Measurements from ENCODE around the gene ERP29. TPM values are rescaled to one million over a fixed set of nuclear protein-coding genes. Genes with fewer than 3 reads are reported as not detected.
"Not testable (repeated sequence)": the region's sequence is repeated elsewhere in the genome, so short reads cannot be mapped to it uniquely, and the experiment has no call there.

ERP29 gene
- total RNA-seq, 1 experiment from 2014 or later: 131 TPM

- DNase-seq (ENCODE audit: low spot score): no peak
- in situ Hi-C loops (cut with HindIII; ENCODE audit: low sequenced_read_pairs): no loop called here
These were observed 12.7 kb downstream of the ERP29 start for GRCh38 chr12:112025808-112026375.

DNA sequence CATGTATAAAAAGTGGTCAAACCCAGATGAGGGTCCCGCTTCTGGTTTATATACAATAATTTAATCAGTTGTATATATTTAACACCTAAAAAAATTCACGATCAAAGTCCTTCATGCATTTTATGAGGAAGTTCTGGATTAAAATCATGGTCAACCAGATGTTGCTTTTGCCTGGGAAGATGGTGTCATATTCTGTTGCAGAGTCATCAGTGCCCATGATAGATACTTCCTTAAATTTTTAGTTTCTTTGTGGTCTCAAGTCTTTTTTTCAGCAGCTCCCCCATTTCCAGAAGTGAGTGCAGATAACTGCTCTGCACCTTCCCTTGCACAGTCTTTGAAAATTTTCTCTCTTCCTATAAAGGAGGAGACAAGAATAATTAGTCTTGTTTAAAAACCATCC is 16.1 kb downstream of the ERP29 start:
- DNase-seq (ENCODE audit: low spot score): no peak
- in situ Hi-C loops (cut with HindIII; ENCODE audit: low sequenced_read_pairs): no loop called here

GRCh38 chr12:112031472-112031871 is 18.2 kb downstream of the ERP29 start:
- no peak for DNase-seq (ENCODE audit: low spot score)
- in situ Hi-C loops (cut with HindIII; ENCODE audit: low sequenced_read_pairs): no loop called here

- DNase-seq (ENCODE audit: low spot score): no peak
- in situ Hi-C loops (cut with HindIII; ENCODE audit: low sequenced_read_pairs): no loop called here
These were observed 19.1 kb downstream of the ERP29 start for GRCh38 chr12:112032292-112032691.

DNA sequence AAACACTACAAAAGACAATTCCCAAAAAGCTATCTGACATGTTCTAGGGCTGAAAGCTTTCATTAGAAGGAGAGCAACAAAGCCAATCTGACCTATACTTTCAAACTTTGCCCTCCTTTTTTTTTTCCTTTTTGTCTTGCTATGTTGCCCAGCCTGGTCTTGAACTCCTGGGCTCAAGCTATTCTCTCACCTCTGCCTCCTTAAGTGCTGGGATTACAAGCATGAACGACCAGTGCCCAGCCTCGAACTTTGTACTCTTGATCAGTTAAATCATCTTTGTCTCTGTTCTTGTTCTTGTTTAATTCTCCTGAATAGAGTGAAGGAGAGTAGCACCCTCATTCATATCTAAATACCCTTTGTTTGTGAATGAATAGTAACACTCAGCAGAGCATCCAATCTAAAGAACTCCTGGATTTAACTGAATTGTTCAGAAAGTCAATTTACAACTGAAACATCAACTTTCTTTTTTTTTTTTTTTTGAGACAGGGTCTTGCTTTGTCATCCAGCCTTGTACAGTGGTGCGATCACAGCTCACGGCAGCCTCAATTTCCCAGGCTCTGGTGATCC is 22.1 kb downstream of the ERP29 start:
- no peak for DNase-seq (ENCODE audit: low spot score)
- in situ Hi-C loops (cut with HindIII; ENCODE audit: low sequenced_read_pairs): no loop called here

DNA sequence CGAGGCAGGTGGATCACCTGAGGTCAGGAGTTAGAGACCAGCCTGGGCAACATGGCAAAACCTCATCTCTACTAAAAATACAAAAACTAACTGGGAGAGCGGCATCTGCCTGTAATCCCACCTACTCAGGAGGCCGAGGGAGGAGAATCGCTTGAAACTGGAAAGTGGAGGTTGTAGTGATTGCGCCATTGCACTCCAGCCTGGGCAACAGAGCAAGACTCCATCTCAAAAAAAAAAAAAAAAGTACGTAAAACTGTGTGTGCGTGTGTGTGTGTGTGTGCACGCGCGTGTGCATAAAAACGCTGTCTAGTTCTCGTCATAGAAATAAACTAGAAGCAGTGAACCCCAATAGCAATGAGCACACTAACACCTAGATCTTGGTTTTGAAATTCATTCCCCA is 23.4 kb downstream of the ERP29 start:
- in situ Hi-C loops (cut with HindIII; ENCODE audit: low sequenced_read_pairs); DNase-seq (ENCODE audit: low spot score): not testable (repeated sequence)

- no peak for DNase-seq (ENCODE audit: low spot score)
- in situ Hi-C loops (cut with HindIII; ENCODE audit: low sequenced_read_pairs): no loop called here
These were observed 32.8 kb downstream of the ERP29 start for GRCh38 chr12:112046003-112046402.

DNA sequence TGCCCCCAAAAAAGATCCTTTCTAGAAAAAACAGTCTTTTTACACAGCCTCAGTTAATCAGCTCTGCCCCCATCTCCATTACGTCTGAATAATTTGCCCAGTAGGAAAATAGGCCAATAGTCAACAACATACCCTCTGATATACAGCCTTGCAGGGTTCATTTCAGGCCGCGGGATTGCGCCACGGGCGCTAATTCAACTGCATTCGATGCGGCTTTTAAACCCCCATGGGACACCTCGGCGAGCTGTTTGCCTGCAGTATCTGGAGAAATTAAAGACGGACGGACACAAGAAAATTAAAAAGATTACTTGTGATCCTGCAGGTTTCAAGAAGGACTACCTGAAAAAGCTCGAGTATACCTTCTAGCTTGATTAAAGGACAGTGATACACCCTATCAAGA is 36.1 kb downstream of the ERP29 start:
- DNase-seq (ENCODE audit: low spot score): no peak
- in situ Hi-C loops (cut with HindIII; ENCODE audit: low sequenced_read_pairs): no loop called here

GRCh38 chr12:112061137-112061536 is 47.9 kb downstream of the ERP29 start:
- no peak for DNase-seq (ENCODE audit: low spot score)
- in situ Hi-C loops (cut with HindIII; ENCODE audit: low sequenced_read_pairs): no loop called here

DNA sequence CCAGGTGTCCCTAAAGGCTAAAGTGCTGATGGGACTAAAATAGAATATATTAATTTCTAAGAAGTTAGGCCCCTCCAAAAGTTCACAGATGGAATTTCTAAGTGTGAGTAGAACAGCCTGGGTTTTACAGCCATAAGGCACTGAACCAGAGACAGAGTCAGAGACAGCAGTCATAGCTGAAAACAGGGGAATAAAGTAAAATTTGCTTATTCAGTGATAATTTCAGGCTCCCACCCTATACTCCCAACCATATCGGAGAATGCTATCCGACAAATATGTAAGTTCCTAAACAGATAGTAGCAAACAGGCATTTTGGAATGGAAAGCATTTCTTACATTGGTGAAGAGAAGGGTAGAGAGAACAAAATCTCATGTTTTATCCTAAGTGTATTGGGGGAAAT is 50.0 kb downstream of the ERP29 start:
- in situ Hi-C loops (cut with HindIII; ENCODE audit: low sequenced_read_pairs): no loop called here
- DNase-seq (ENCODE audit: low spot score): no peak

DNA sequence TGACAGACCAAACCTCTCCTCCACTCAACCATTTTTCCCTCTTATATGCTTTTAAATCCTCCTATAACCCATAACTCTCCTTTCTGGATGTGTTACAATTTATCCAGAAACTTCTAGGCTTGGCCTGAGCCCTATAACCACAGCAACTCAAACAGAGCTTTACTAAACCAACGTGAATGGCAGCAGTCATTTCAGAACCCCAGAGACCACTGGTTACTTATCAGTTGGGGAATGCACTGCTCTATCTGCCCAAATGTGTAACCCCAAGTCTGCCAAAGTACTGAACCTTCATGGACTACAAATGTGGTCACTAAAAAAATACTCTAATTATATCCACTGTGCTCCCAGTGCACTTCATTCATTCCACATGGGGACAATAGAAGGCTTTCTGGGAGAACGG is 53.3 kb downstream of the ERP29 start:
- in situ Hi-C loops (cut with HindIII; ENCODE audit: low sequenced_read_pairs): no loop called here
- DNase-seq (ENCODE audit: low spot score): no peak

Other genes starting within 250 kb of the ERP29 start
- gene ALDH2, start 246.5 kb upstream of the ERP29 start, total RNA-seq (2014; rRNA removed; shearing (Covaris generic)): 60.5 and 73.9 TPM in 2 replicates
- 87.2 and 94.3 TPM in 2 replicates for gene MAPKAPK5, start 171.2 kb upstream of the ERP29 start, total RNA-seq (2014; rRNA removed; shearing (Covaris generic))
- gene TMEM116, start 261 bp upstream of the ERP29 start, total RNA-seq (2014; rRNA removed; shearing (Covaris generic)): 5.9 and 7.4 TPM in 2 replicates
- 6.9 and 7.7 TPM in 2 replicates for gene NAA25, start 95.4 kb downstream of the ERP29 start, total RNA-seq (2014; rRNA removed; shearing (Covaris generic))
- gene TRAFD1, start 112.1 kb downstream of the ERP29 start, total RNA-seq (2014; rRNA removed; shearing (Covaris generic)): 31.8 and 47.3 TPM in 2 replicates

Data from G401 (cell line).